ENCODE measurements around the gene DDR2.
"Not testable (repeated sequence)": the region's sequence is repeated elsewhere in the genome, so short reads cannot be mapped to it uniquely, and the experiment has no call there.

DNA sequence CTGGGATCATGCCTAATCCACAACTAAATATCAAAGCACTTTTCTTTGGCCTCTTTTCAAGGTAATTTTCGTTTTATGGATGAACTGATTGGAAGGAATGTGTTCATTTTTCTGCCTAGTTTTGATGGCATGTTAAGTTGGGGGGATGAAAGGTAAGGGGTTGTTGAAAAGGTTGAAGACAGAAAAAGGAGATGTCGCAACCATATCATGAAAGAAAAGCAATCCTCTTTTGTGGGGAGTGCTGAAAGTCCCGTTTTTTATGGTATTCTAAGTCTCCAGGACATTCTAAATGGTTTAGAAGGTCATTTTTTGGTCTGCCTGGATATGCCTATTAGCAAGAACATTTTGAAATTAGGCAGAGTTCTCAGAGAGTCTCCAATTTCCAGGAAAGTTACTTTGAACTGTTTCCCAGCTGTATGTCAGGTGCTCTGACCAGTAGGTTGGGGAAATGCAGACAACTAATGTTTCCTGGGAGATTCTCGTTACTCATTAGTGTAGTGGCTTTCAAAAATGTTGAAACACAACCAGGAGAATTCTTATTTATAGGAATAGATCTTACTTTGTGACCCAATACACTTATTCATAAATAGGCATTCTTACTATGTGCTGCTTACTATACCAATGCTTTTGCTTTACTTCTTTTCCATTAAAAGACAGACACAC lies 164.5 kb downstream of the DDR2 start:
- not testable (repeated sequence) for TF ChIP-seq POLR2A (IDR thresholded peaks at IDR 0.05; ENCODE audit: low read length); GATA1 (IDR thresholded peaks at IDR 0.05; ENCODE audit: low read depth, low read length)

All from erythroblast (primary cell).